ENCODE data around the gene ING4.

The ING4 gene

DNA sequence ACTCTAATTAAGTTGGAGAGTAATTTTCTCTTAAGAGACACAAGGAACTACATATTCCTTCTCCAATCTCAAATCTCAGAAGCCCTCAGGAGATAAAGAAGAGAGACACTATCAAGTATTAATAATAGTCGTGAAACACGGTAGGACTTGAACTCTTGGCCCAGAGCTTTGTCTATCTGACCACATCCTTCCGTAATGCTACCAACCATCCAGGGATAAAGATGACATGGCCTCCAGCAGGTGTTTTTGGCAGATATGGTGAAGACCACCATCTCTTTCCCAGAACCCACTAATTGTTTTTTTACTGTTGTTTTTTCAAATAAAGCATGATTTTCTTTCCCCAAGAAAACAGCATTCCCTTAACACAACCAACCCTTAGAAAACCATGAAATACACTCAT, 22.9 kb upstream of the ING4 start:
- DNase-seq, result no peak

DNA sequence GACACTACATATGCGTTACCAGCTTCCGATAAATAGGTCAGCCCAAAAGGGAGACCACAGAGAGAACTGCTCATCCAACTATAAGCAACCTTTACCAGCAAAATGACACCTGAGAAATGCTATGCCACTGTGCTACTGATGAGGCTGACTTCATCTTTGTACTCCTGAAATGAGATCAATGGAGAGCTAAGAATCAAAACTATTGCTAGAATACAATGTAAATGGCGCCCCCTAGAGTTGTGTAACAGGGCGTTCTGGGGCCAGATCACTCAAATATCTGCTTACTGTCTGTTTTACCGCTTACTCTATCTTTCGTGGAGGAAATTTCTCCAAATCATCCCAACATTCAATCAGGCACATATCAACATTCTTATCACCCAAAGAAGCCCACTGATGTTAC, 21.7 kb upstream of the ING4 start:
- DNase-seq, result no peak

- DNase-seq, result no peak
These were observed 14.0 kb upstream of the ING4 start for GRCh38 chr12:6676962-6677361.

DNA sequence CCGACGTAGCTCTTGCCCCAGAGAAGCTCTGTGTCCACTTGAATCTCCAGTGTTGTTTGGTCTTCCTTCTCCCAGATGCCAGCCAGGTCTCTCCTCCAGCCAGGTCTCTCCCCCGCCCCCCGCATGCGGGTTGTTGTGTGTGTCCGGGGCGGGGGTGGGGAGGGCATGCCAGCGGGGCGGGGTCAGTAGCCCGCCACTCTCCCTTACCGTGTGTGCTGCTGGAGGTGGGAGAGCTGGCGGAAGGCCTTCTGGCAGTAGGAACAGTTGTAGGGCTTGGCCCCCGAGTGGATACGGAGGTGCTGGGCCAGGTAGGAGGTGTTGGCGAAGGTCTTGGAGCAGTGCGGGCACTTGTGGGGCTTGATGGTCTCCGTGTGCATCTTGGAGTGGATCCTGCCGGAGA, 9.2 kb upstream of the ING4 start:
- DNase-seq, result no peak

DNA sequence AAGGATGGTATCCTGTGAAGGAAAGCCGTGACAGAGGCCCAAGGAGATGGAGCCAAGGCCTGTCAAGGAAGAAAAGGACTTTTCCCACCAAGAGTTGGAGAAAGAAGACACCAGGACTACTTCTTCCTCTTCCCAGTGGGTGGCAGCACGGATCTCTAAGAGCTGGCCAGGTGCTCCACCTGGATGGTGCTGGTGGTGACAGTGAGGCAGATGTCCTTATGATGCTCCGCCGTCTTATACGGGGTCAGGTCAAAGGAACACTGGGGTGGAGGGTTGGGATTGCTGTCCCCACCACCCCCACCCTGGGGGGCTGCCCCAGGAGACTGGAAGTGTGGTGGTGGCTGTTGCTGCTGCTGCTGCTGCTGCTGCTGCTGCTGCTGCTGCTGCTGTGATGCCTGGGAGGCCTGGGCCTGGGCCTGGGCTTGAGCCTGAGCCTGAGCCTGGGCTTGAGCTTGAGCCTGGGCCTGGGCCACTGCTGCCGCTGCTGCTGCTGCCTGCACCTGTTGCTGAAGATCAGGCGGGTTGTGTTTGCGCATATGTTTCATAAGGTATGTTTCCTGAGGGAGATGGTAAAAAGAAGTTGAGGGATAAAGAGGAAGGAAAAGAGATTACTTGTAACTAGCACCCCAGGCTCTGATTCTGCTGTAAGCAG, 4.8 kb upstream of the ING4 start:
- no peak for DNase-seq

DNA sequence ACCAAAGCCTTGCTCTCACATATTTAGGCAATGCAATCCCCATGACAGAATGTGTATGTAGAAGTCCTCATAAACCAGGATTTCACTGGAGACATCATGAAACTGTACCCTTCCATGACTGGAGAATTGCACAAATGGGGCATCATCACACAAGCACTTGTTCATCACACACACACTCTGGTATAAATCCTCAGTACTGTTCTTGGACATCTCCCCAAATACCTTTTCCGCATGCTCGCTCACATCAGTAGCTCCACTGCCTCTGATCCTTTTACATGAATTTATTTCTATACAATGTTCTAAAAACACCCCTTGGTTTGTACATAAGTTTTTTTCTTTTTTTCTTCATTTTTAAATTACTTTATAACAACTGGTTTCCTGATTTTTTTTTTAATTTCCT, 3.3 kb upstream of the ING4 start:
- no peak for DNase-seq

DNA sequence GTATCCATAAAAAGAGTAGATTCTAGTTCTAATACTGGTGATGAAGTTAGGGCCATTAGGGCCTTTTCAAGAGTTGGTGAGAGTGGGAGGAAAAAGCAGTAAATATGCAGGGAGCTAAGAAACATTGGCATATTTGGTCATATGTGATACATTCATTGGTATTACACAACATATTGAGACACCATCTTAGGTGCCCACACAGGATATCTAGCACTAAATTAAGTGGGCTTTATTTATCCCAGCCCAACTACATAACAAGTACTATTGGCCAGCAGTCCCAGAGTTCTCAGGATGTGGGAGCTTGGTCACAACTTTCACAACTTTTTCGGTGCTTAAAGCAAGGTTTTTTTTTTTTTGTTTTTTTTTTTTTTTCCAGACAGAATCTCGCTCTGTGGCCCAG, 2.0 kb upstream of the ING4 start:
- DNase-seq, result no peak

GRCh38 chr12:6662602-6662905, 365 bp downstream of the ING4 start:
- peak in 1 of 4 experiments; percentile 62 for DNase-seq

GRCh38 chr12:6653987-6654386, 8.9 kb downstream of the ING4 start:
- no peak for DNase-seq

DNA sequence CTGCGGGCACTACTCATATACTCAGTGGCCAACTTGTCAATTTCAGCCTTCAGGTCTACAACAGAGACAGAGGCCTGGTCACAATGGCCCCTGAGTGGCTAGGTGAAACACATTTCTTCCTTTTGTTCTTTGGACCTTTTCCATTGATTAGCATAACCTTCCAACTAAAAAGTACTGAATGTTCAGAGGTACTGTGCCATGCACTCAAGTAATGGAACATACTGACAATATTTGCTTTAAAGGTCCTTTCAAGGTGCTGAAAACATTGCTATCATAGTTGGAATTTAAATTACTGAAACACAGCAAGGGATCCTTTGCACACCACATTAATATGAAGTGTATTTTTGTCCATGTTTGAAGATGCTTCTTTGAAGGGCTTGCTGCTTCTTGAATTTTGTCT, 9.6 kb downstream of the ING4 start:
- no peak for DNase-seq

- DNase-seq, result no peak
These were observed 10.5 kb downstream of the ING4 start for GRCh38 chr12:6652391-6652790.

GRCh38 chr12:6650832-6651231, 12.1 kb downstream of the ING4 start:
- DNase-seq, result no peak

GRCh38 chr12:6647083-6647604, 15.8 kb downstream of the ING4 start, which contains the start of gene ACRBP:
Gene ACRBP (minus strand): TSS chr12:6647432. CDS start chr12:6647366, 66 bp downstream.
- peak in 1 of 4 experiments; percentile 15 for DNase-seq

GRCh38 chr12:6646276-6647082, 16.4 kb downstream of the ING4 start:
- DNase-seq, result no peak

DNA sequence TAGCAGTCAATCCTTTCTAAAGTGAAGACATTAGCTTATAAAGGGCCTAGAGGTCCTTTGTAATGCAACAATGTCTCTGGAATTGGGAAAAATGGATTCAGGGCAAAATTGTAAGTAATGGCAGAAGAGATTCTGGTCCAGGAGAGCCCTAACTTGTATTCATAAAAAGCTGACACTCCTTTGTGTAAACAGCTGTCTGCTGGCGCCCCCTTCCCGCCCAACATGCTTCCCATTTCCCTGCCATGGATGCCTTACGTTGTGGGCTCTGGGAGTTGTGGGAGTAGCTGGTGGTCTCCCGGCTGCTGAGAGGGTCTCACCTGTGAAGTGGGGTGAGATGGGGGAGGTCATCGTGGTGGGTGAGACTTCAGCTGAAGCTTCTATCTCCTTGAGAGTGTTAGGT, 18.0 kb downstream of the ING4 start:
- DNase-seq, result no peak

- no peak for DNase-seq
These were observed 18.7 kb downstream of the ING4 start for GRCh38 chr12:6644257-6644596.

GRCh38 chr12:6643569-6644256, 19.2 kb downstream of the ING4 start:
- DNase-seq, result no peak

GRCh38 chr12:6641131-6641530, 21.8 kb downstream of the ING4 start:
- no peak for DNase-seq

- no peak for DNase-seq
These were observed 22.4 kb downstream of the ING4 start for GRCh38 chr12:6640497-6640896.

DNA sequence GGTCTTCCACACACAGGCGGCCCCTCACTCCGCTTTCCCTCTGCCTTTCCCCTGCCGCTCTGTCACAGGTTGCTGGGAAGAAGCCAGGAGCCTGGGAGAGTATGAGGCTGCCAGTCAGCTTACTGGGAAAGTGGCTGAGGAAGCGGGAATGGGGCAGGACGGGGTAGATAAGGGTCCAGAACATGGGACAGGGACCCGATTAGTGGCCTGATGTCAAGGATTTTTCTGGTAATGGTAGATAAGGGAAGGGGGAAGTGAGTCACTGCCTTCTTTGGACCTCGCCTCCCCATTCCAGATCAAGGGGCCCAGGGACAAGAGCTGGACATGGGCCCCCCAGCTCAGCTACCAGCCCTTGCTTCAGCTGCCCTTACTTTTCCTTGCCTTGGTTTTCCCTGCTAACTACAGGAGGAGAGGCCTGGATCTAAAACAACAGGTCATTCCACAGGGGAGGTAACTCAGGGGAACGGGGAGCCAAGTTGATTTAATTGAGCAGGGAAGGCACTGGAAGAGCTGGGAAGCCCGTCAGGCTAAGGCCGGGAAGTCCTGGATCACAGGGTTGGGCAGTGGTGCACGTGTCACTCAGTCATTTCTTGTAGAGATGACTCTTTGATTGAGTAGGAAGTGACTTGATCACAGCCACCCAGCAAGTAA, 23.6 kb downstream of the ING4 start:
- DNase-seq, result no peak

DNA sequence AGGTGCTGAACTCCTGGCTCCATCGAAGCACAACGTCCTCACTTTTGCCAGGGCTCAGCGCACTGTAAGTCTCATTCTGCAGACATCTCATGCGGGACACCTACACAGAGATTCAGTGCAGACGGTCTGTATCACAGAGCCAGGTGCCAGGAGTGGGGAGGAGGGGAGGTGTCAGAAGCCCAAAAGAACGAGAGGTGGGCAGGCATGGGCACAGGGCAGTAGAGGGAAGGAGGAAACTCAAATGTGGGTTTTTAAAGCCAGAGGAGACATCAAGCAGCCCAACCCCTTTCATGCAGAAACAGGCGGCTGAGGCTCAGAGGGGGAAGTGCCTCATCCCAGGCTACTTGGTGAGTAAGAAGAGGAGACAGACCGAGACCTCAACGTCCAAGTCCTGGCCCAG, 24.6 kb downstream of the ING4 start:
- no peak for DNase-seq

DNA sequence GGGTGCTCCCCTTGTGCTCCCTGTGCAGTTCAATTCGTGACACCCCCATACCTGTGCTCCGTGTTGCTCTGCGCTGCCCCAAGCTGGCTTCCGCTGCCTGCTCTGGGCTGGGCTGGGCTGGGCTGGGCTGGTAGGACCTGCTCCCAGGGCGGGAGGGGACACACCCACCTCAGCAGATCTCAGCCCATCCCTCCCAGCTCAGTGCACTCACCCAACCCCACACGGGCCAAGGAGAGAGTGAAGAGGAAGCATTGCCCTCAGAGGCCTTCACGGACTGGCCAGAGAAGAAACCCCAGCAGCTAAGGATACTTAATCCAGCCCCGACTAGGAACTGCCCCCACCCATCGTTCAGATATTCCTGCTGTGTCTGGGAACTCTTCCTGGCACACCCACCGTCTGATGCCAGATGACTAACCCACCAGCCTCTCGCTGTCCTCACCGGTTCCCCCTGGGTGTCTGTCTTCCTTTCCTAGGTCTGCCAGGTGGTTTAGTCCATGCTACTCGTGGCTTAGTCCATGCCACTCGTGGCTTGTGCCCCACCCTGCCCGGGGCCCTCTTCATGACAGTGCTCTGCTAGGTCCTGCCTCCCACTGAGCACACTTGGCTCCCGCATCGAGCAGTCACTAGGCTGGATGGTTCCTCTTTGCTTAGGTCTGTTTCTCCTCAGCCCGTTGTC, 26.9 kb downstream of the ING4 start, which contains the start of gene LPAR5:
TSS of gene LPAR5 (minus strand) at position 104 of the 676 bp plus-strand sequence. CDS start 14,711 bp downstream, outside the sequence.
- no peak for DNase-seq

DNA sequence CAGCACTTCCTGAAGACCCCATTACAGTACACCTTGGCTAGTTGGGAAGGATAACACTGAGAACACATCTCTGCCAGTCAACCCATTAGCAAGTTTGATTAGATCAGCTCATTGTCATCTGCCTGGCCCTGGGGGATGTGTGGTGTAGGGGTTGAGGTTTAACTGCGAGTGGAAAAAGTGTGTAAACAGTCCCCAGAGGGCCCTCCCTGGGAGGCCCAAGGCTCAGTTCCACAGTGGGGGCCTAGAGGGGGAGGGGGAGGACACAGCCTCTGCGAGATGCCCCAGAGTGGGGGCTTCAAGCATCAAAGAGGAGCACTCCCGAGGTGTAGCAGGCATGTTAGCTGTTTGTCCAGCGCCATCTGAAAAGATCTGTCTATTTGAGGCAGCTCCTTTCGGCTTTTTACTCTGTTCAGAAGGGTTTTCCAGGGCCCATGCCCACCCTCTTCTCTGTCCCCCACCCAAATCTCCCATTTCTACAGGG, 27.5 kb downstream of the ING4 start:
- DNase-seq, result no peak

Data from activated naive CD4-positive, alpha-beta T cell (primary cell).